Central memory CD4-positive, alpha-beta T cell (primary cell): ENCODE measurements around the gene NCF4.

Experiments
- DNase-seq: peaks from one replicate; pipeline ENCODE4 v3.0.0; 2022

The NCF4 gene

GRCh38 chr22:36924151-36924698 is 63.4 kb downstream of the NCF4 start:
- no peak for DNase-seq

DNA sequence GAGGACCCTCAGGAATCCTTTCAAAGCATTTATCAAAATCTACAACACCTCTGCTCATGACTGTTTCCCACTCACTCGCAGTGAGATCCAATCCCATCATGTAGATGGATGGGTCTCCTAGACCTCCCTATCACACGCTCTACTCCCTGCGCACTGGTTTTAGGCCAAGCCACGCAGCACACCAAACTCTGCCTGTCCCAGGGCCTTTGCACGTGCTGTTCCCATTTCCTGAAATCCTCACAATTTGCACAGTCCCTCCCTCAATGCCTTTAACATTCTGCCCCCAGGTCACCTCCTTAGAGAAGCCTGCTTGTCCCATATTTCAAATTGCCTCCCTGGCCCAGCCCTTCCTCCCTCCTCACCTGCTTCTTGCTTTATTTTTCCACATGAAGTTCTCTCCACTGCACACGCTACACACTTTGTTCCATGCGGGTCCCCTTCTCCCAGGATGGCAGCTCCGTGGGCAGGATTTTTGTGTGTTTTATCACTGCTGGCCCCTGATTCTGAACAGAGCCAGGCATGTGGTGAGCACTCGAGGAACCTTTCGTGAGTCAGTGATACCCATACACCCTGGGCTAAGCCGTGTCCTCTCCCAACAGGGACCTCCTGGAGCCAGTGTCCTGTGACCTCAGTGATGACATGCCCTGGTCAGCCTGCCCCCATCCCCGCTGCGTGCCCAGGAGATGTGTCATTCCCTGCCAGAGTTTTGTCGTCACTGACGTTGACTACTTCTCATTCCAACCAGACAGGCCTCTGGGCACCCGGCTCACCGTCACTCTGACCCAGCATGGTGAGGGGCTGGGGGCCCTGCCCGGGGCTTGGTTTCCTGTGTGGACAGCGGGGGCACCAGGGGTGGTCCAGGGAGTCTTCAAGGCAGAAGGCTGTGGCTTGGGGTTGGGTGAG is 64.8 kb downstream of the NCF4 start:
- DNase-seq = no peak

DNA sequence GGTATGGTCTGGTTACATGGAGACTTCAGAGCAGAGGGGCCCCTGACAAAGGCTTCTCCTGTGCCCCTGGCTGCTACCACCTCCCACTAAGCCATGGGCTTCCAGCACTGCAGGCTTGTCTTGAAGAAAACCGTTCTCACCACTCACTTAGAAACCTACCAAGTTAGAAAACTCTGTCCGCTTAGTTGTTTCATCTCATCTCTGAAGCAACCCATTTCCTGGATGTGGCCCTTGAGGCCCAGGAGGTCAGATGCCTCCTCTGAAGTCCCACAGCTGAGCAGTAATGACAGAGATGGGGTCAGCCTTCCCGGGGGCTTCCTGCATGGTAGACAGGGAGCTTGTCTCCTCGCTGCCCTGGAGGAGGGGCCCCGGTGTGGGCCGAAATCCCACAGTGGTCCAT is 65.5 kb downstream of the NCF4 start:
- no peak for DNase-seq

- no peak for DNase-seq
These were observed 66.1 kb downstream of the NCF4 start for GRCh38 chr22:36926721-36927435.
